Measurements from ENCODE around the gene CASTOR1. TPM values are rescaled to one million over a fixed set of nuclear protein-coding genes. Genes with fewer than 3 reads are reported as not detected.

CASTOR1 gene
- total RNA-seq, 1 experiment from 2014 or later: 16.0 TPM

DNA sequence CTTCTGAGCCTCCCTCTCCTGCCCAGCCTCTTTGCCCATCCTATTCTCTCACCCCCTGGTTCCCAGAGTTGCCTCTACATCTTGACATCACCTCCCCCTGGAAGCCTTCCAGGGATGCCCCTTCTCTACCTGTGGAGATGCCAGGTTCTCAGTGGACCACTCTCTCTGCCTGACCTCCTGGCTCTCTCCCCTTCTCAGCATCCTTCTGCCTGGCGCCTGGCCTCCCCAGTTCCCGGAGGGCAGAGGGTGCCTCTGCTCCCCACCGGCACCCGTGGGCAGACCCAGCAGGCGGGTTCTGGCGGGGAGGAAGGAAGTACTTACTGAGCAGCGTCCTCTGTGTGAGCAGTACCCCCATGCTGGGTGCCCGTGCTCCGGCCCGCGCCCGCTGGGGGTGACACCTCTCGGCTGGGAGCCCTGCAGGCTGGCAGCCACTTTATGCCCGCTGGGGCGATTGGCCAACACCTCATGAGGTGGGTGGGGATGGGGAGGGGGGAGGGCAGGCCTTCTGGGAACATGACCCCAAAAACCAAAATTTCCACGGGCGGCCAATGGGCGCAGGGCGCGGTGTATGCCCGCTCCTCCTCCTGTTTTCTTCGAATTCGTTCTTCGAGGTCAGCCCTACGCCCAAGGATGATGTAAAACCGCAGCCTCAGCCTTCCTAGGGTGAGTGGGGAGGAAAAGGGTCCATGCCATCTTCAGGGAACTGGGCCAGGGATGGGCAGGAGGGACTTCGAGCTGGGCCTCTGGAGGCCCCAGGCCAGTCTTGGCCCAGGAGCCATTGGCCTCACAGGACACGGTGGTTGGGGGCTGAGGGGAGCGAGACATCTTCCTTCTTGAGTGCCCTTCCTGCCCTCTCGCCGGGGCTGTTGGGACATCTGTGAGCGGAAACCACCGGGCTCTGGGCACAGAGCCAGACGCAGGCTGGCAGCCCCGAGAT, 22.6 kb downstream of the CASTOR1 start, which contains the start of gene OSM (continued):
- TF ChIP-seq, protein P1, sequence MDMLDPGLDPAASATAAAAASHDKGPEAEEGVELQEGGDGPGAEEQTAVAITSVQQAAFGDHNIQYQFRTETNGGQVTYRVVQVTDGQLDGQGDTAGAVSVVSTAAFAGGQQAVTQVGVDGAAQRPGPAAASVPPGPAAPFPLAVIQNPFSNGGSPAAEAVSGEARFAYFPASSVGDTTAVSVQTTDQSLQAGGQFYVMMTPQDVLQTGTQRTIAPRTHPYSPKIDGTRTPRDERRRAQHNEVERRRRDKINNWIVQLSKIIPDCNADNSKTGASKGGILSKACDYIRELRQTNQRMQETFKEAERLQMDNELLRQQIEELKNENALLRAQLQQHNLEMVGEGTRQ (CRISPR knock-in tag; IDR thresholded peaks at IDR 0.05): no peak

DNA sequence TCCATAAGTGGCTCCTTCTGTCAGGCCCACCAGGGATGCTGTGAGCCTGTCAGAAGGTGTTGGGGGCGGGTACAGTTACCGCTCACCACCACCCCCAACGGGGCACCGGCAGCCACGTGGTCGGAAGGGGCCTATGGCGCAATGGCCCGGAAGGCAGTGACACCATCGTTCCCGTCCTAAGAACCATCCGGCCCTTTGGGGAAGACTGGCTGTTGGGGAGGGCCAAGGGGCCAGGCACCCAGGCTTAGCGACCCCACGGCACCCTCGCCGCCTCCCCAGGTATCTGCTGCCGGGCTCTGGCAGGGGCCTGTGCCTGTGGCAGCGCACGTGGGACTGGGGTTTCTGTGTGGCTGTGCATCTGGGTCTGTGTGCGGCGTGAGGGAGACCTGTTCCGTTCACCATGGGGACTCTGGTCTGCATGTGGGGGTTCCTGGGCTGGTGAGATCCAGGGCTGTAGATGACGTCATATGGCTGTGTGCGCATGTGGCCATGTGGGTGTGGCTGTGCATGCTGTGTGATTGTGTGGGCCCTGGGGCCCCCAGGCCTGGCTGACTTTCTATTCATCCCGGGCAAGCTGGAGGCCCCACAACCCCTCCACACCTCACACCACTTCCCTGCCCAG, 23.4 kb downstream of the CASTOR1 start:
- Mint-ChIP-seq H3K4me1 (peaks cover 5% of the 10 kb centered on the region), H3K4me3 (no peak overlapping the region), H3K27ac (no peak overlapping the region), H3K9me3 (no peaks in the 10 kb centered on the region), H3K36me3 (no peaks in the 10 kb centered on the region), H3K27me3 (ENCODE audit: low read depth) (peaks cover 7% of the 10 kb centered on the region)
- CTCF ChIA-PET: no interaction called here
- TF ChIP-seq GABPB1 (CRISPR knock-in tag; IDR thresholded peaks at IDR 0.05) (0 out of 2 replicates have a peak, but pooled peaks have one; percentile 31), NR2C2 (CRISPR knock-in tag; IDR thresholded peaks at IDR 0.05) (no peak), RORB (CRISPR knock-in tag; IDR thresholded peaks at IDR 0.05) (no peak), ZNF396 (CRISPR knock-in tag; IDR thresholded peaks at IDR 0.05; ENCODE audit: borderline replicate concordance) (no peak), ZBTB21 (CRISPR knock-in tag; IDR thresholded peaks at IDR 0.05; ENCODE audit: borderline replicate concordance) (no peak)
- TF ChIP-seq, protein P2, sequence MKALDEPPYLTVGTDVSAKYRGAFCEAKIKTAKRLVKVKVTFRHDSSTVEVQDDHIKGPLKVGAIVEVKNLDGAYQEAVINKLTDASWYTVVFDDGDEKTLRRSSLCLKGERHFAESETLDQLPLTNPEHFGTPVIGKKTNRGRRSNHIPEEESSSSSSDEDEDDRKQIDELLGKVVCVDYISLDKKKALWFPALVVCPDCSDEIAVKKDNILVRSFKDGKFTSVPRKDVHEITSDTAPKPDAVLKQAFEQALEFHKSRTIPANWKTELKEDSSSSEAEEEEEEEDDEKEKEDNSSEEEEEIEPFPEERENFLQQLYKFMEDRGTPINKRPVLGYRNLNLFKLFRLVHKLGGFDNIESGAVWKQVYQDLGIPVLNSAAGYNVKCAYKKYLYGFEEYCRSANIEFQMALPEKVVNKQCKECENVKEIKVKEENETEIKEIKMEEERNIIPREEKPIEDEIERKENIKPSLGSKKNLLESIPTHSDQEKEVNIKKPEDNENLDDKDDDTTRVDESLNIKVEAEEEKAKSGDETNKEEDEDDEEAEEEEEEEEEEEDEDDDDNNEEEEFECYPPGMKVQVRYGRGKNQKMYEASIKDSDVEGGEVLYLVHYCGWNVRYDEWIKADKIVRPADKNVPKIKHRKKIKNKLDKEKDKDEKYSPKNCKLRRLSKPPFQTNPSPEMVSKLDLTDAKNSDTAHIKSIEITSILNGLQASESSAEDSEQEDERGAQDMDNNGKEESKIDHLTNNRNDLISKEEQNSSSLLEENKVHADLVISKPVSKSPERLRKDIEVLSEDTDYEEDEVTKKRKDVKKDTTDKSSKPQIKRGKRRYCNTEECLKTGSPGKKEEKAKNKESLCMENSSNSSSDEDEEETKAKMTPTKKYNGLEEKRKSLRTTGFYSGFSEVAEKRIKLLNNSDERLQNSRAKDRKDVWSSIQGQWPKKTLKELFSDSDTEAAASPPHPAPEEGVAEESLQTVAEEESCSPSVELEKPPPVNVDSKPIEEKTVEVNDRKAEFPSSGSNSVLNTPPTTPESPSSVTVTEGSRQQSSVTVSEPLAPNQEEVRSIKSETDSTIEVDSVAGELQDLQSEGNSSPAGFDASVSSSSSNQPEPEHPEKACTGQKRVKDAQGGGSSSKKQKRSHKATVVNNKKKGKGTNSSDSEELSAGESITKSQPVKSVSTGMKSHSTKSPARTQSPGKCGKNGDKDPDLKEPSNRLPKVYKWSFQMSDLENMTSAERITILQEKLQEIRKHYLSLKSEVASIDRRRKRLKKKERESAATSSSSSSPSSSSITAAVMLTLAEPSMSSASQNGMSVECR (CRISPR knock-in tag; IDR thresholded peaks at IDR 0.05; ENCODE audit: borderline replicate concordance): no peak
- TF ChIP-seq, protein P1 (CRISPR knock-in tag; IDR thresholded peaks at IDR 0.05): peak; percentile 32; the same call in 1 of the 2 replicates
- TF ChIP-seq, protein P3, sequence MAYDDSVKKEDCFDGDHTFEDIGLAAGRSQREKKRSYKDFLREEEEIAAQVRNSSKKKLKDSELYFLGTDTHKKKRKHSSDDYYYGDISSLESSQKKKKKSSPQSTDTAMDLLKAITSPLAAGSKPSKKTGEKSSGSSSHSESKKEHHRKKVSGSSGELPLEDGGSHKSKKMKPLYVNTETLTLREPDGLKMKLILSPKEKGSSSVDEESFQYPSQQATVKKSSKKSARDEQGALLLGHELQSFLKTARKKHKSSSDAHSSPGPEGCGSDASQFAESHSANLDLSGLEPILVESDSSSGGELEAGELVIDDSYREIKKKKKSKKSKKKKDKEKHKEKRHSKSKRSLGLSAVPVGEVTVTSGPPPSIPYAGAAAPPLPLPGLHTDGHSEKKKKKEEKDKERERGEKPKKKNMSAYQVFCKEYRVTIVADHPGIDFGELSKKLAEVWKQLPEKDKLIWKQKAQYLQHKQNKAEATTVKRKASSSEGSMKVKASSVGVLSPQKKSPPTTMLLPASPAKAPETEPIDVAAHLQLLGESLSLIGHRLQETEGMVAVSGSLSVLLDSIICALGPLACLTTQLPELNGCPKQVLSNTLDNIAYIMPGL (CRISPR knock-in tag; IDR thresholded peaks at IDR 0.05): no peak
- TF ChIP-seq, protein P4, sequence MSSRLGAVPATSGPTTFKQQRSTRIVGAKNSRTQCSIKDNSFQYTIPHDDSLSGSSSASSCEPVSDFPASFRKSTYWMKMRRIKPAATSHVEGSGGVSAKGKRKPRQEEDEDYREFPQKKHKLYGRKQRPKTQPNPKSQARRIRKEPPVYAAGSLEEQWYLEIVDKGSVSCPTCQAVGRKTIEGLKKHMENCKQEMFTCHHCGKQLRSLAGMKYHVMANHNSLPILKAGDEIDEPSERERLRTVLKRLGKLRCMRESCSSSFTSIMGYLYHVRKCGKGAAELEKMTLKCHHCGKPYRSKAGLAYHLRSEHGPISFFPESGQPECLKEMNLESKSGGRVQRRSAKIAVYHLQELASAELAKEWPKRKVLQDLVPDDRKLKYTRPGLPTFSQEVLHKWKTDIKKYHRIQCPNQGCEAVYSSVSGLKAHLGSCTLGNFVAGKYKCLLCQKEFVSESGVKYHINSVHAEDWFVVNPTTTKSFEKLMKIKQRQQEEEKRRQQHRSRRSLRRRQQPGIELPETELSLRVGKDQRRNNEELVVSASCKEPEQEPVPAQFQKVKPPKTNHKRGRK (CRISPR knock-in tag; IDR thresholded peaks at IDR 0.05; ENCODE audit: borderline replicate concordance): no peak
- DNase-seq (ENCODE audit: low spot score) (no peak), ATAC-seq (no peak)
- POLR2A ChIA-PET: no interaction called here
